GM10248 (cell line): ENCODE data around the gene MIOX.

Experiments
- CTCF ChIA-PET: fragments of 300-600 bp; sonication (Branson Sonifier 250); formaldehyde crosslinking; extraction: SDS; loops from one replicate; lab custom pipeline; 2021; ENCODE audit warnings: antibody characterized with exemption; lab: Yijun Ruan, JAX
- POLR2A ChIA-PET: fragments of 350-650 bp; sonication (Branson Sonifier 250); formaldehyde crosslinking; extraction: SDS; loops from one replicate; lab custom pipeline; 2020; ENCODE audit warnings: antibody characterized with exemption; lab: Yijun Ruan, JAX
- DNase-seq: peaks from one replicate; pipeline ENCODE4 v3.0.0; 2012; ENCODE audit errors: extremely low spot score
- CTCF ChIP-seq: IDR thresholded peaks from 2 replicates; pipeline ENCODE4 v1.5.1; 2012; ENCODE audit warnings: mild to moderate bottlenecking, low read depth; ENCODE audit errors: extremely low read depth, missing control alignments, control extremely low read depth

Gene MIOX

GRCh38 chr22:50526834-50527801 is 40.5 kb downstream of the MIOX start:
- ChIA-PET POLR2A (interaction anchor here (0.6 kb wide), 1 partner anchor 223 kb away, joined by 3 read pairs; no protein-coding TSS in a partner anchor), CTCF (interaction anchor here (0.9 to 6.7 kb wide), 3 partner anchors 18 to 37 kb away, joined by 3 to 136 read pairs (median 41); partner anchors contain the start of genes KLHDC7B, LMF2, NCAPH2 and SYCE3)
- DNase-seq, result peak; percentile 76
- TF ChIP-seq CTCF, result no peak

- no peak for TF ChIP-seq CTCF
- no peak for DNase-seq
- POLR2A ChIA-PET, result no interaction called here
- CTCF ChIA-PET, result interaction anchor here (0.9 to 6.7 kb wide), 5 partner anchors 17 to 36 kb away, joined by 3 to 136 read pairs (median 5); partner anchors contain the start of genes KLHDC7B, LMF2, NCAPH2 and SYCE3
Observed at GRCh38 chr22:50527921-50528681, 41.4 kb downstream of the MIOX start.

- DNase-seq, result no peak
- ChIA-PET CTCF (interaction anchor here (0.7 to 6.7 kb wide), 4 partner anchors 16 to 34 kb away, joined by 3 to 136 read pairs (median 4); partner anchors contain the start of genes KLHDC7B, NCAPH2 and SYCE3), POLR2A (no interaction called here)
- no peak for TF ChIP-seq CTCF
Observed at GRCh38 chr22:50528682-50529415, 42.2 kb downstream of the MIOX start.

- ChIA-PET CTCF (interaction anchor here (0.7 to 6.7 kb wide), 4 partner anchors 16 to 33 kb away, joined by 3 to 136 read pairs (median 3); partner anchors contain the start of genes KLHDC7B, NCAPH2 and SYCE3), POLR2A (interaction anchor here (0.9 kb wide), 1 partner anchor 10 kb away, joined by 4 read pairs; no protein-coding TSS in a partner anchor)
- TF ChIP-seq CTCF, result no peak
- no peak for DNase-seq
Observed at GRCh38 chr22:50529416-50529896, 42.8 kb downstream of the MIOX start.

- peak; percentile 85 for DNase-seq
- CTCF ChIA-PET, result interaction anchor here (0.7 to 6.7 kb wide), 3 partner anchors 15 to 33 kb away, joined by 3 to 136 read pairs (median 3); partner anchors contain the start of genes KLHDC7B and SYCE3
- POLR2A ChIA-PET, result interaction anchor here (0.9 kb wide), 1 partner anchor 9 kb away, joined by 4 read pairs; no protein-coding TSS in a partner anchor
- no peak for TF ChIP-seq CTCF
Observed at GRCh38 chr22:50529897-50530579, 43.4 kb downstream of the MIOX start, which contains the start of gene TYMP. TSS of gene TYMP (minus strand) at chr22:50530012. CDS start at chr22:50529709, 303 bp downstream.
